HG03103 (cell line): ENCODE data around the gene EEA1.
"Not testable (repeated sequence)": the region's sequence is repeated elsewhere in the genome, so short reads cannot be mapped to it uniquely, and the experiment has no call there.

Experiments
- ATAC-seq: cut with Tn5 transposase; IDR thresholded peaks from one replicate; pipeline ENCODE4 v1.9.1; 2021; ENCODE audit warnings: low read depth; ENCODE audit not compliant: unreplicated experiment

The EEA1 gene

GRCh38 chr12:92759634-92760268, 169.3 kb downstream of the EEA1 start:
- ATAC-seq = no peak

- no peak for ATAC-seq
Observed at GRCh38 chr12:92757597-92758121, 171.4 kb downstream of the EEA1 start.

- ATAC-seq = no peak
Observed at GRCh38 chr12:92756898-92757596, 172.0 kb downstream of the EEA1 start.

- no peak for ATAC-seq
Observed at GRCh38 chr12:92753976-92754885, 174.9 kb downstream of the EEA1 start.

GRCh38 chr12:92749691-92750090, 179.4 kb downstream of the EEA1 start:
- not testable (repeated sequence) for ATAC-seq

- ATAC-seq = no peak
Observed at GRCh38 chr12:92747151-92747550, 181.9 kb downstream of the EEA1 start.

GRCh38 chr12:92745856-92746550, 183.1 kb downstream of the EEA1 start:
- ATAC-seq = no peak

- ATAC-seq = no peak
Observed at GRCh38 chr12:92743026-92743425, 186.1 kb downstream of the EEA1 start.

GRCh38 chr12:92740411-92740810, 188.7 kb downstream of the EEA1 start:
- no peak for ATAC-seq

- no peak for ATAC-seq
Observed at GRCh38 chr12:92739113-92739512, 190.0 kb downstream of the EEA1 start.

- no peak for ATAC-seq
Observed at GRCh38 chr12:92737855-92738850, 190.9 kb downstream of the EEA1 start.

- no peak for ATAC-seq
Observed at GRCh38 chr12:92736605-92737004, 192.5 kb downstream of the EEA1 start.

- no peak for ATAC-seq
Observed at GRCh38 chr12:92735131-92735721, 193.9 kb downstream of the EEA1 start.

- ATAC-seq = no peak
Observed at GRCh38 chr12:92733661-92734060, 195.4 kb downstream of the EEA1 start.

GRCh38 chr12:92733181-92733580, 195.9 kb downstream of the EEA1 start:
- no peak for ATAC-seq

GRCh38 chr12:92732716-92733115, 196.4 kb downstream of the EEA1 start:
- no peak for ATAC-seq

GRCh38 chr12:92732216-92732615, 196.9 kb downstream of the EEA1 start:
- no peak for ATAC-seq

GRCh38 chr12:92730758-92731157, 198.3 kb downstream of the EEA1 start:
- ATAC-seq = no peak

- no peak for ATAC-seq
Observed at GRCh38 chr12:92729773-92730305, 199.3 kb downstream of the EEA1 start.
